WI38 (cell line): Measurements from ENCODE around the gene MAN2A1.

ENCODE experiments used
- H3K4me3 ChIP-seq: 2 replicates; pipeline ENCODE4 v1.5.1; 2011; ENCODE audit warnings: low read depth, mild to moderate bottlenecking, control low read depth, low read length
- TF ChIP-seq, protein P1 (sequence below): IDR thresholded peaks from 2 replicates; pipeline ENCODE4 v1.5.1; 2012; ENCODE audit warnings: low read depth, mild to moderate bottlenecking, control low read depth, low read length

The MAN2A1 gene

GRCh38 chr5:109652096-109652495 is 37.6 kb upstream of the MAN2A1 start:
- H3K4me3 ChIP-seq = no peak overlapping the region
- TF ChIP-seq, protein P1, sequence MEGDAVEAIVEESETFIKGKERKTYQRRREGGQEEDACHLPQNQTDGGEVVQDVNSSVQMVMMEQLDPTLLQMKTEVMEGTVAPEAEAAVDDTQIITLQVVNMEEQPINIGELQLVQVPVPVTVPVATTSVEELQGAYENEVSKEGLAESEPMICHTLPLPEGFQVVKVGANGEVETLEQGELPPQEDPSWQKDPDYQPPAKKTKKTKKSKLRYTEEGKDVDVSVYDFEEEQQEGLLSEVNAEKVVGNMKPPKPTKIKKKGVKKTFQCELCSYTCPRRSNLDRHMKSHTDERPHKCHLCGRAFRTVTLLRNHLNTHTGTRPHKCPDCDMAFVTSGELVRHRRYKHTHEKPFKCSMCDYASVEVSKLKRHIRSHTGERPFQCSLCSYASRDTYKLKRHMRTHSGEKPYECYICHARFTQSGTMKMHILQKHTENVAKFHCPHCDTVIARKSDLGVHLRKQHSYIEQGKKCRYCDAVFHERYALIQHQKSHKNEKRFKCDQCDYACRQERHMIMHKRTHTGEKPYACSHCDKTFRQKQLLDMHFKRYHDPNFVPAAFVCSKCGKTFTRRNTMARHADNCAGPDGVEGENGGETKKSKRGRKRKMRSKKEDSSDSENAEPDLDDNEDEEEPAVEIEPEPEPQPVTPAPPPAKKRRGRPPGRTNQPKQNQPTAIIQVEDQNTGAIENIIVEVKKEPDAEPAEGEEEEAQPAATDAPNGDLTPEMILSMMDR = no peak

DNA sequence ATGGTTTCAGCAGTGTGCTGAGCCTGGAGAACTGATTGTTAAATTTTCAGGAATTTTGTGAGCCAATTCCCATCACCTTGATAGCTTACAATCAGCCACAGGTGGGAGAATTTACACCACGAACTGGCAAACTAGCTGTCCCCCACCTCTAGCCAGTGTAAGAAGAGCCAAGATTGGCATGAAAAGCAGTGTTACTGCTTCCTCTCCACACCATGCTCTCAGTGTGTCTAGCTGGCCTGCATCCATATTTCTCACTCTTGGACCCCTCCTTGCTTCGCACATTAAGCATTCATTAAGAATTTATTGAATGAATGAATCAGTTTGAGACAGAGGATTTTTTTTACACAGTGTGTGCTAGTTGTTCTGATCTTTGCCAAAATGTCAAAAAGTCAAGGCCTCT is 36.7 kb upstream of the MAN2A1 start:
- no peak overlapping the region for H3K4me3 ChIP-seq
- TF ChIP-seq, protein P1 = no peak

DNA sequence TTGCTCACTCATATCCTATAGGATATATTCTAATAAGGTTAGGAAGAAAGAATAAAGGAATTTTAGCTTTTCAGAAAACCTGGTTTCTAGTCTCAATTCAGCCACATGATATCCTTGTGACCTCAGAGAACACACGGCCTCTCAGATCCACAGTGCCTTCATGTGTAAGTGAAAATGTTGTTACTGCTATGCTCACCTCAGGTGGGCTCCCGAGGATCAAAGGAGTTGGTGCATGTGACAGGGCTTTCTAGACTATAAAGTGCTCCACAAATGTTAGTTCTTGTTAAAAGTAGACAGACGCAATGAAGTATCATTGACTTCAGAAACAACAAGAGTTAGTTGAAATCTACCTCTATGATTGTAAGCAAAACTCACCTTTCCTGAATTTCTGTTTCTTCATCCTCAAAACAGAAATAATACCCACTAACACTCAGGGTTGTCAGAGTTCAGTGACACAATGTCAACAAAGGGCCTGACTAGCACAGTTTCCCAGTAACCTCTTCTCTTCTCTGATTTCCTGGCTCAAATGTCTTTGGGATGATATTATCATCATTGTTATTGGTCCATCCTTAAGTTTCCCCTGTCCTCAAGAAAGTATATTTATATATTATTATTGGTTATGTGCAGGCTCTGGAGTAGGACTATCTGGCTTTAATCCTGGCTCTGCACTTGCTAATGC is 36.0 kb upstream of the MAN2A1 start:
- no peak overlapping the region for H3K4me3 ChIP-seq
- TF ChIP-seq, protein P1 = no peak

- TF ChIP-seq, protein P1 = no peak
These were observed 35.3 kb upstream of the MAN2A1 start for GRCh38 chr5:109654455-109654854.

DNA sequence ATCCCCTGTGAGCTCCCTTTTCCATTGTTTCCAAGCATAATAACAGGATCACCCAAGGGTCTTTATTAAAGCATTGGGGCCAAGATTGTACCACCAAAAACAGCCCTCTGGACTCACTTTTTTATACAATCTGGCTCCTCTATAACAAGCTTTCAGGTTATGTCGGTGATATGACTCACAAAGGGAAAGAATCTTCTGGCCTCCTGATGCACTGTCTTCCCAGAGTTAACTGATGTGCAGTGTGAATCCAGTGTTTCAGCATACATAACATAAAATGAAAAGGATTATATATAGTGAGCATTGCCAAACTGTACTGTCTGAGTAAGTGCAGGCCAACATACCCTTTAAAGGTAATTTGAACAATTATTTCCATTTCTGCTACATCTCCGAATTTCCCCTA is 33.9 kb upstream of the MAN2A1 start:
- no peak overlapping the region for H3K4me3 ChIP-seq
- TF ChIP-seq, protein P1 = no peak

More at GRCh38 chr5:109654455-109654854, 35.3 kb upstream of the MAN2A1 start:
- no peak overlapping the region for H3K4me3 ChIP-seq

- TF ChIP-seq, protein P1 = no peak
- no peak overlapping the region for H3K4me3 ChIP-seq
These were observed 32.9 kb upstream of the MAN2A1 start for GRCh38 chr5:109656829-109657228.

GRCh38 chr5:109659901-109660300 is 29.8 kb upstream of the MAN2A1 start:
- TF ChIP-seq, protein P1 = no peak
- no peak overlapping the region for H3K4me3 ChIP-seq
